ENCODE data around the gene CANX. TPM values are rescaled to one million over a fixed set of nuclear protein-coding genes. Genes with fewer than 3 reads are reported as not detected.
"Not testable (repeated sequence)": the region's sequence is repeated elsewhere in the genome, so short reads cannot be mapped to it uniquely, and the experiment has no call there.

CANX gene
- total RNA-seq, 1 donor from 2014 or later, result 1,435 TPM

DNA sequence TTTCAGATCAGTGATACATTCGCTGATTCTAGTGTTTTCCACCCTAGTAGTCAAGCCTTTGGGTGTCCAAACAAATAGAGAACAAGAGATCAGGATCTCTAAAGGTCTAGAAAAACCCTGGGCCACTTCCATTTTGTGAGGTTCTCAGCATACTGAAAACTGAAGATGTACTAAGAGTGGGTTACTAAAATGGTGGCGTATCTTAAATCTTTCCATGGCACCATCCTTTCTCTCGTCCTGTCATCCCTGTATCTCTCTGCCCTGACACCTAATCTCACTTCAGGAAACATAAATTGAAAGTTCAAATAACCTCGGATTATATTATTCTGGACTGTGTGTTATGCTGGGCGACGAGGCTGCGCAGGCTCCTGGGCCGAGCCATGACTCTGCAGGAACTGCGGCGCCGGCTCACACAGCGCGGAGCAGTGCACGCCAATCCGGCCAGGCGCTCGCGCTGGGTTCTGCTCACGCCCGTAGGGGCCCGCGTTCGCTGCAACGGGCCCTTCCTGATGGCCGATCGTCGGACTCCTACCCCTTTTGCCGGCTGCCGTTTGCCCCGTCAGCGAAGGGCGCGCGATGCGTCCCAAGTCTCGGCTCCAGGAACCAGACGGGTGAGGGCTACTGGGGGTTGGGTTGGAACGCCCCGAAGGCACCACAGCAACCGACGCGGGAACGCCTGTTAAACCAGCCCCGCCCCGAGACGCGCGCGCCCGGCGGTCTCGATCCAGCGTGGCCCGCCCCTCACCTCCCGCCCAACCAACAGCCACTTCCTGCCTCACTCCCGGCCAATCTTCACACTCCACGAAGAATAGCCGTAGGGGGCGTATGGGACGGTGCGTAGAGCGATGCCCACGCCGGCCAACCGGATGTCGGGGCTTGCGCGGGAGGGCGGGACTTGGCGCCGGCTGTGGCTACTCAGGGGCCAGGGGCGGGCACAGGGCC, 503 bp upstream of the CANX start:
- peak; percentile 96 for DNase-seq (ENCODE audit: low read depth)

DNA sequence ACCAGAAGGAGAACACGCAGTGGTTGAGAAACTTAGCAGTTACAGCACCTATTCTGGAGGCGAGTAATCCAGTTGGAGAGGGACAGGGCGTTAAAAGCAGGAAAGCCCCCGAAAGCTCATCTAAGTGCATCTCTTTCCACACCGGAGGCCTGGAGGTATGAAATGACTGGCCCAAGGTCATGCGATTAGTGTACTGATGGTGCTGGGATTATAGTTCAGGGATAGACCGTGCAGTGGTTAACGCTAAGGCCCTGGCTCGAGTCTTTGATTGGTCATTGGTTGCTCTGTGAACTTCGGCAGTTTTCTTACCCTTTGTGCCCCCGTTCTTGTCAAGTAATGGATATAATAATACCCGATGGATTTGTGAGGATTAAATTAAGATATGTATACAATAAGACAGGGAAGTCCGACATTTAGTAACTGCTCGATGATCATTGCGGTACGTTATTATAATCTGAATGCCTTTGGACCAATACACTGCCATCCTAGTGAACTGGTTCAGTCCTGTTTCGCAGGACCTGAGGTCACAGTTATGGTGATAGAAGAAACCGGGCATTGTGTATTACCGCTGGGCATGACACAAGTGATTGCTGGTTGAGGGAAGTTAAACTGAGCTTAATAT, 960 bp downstream of the CANX start:
- DNase-seq (ENCODE audit: low read depth), result peak; percentile 54

DNA sequence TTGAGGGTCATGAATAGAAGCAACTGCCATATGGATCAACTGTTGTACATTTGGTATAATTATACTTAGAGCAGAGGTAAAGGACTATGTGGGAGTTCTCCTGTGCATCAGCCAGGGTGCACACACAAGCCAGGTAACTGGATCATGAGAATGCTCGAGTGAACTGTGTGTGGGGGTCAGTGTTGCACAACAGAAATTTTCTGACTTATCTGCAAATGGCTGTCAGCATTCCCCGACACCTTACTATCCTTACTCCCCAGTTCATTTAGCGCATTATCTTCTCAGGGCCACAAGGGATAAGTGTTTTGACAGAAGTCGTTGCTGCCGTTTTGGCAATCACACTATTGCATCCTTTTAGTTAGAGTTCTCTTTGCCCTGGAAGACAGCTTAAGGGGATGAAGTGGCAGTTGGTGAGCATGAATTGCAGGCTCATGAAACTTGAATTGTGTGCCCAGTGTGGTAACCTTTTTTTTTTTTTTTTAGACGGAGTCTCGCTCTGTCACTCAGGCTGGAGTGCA, 1.7 kb downstream of the CANX start:
- DNase-seq (ENCODE audit: low read depth), result peak; percentile 55

DNA sequence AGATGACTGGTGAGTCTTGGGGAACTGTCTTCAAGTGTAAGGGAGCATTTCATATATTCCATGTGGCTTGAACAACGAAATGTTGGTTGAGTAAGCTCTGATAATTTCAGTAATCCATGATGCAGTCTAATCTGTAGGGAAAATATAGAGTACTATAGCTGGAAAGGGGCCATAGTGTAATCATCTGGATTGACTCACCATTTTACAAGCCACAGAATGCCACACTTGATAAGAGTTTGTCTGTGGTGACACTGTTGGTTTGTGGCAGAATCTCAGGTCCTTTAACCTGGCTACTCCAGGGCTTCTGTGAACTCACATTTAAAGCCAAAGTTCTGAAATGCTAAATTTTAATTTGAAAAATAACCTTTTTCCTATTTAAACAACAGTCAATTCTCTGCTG, 17.5 kb downstream of the CANX start:
- DNase-seq (ENCODE audit: low read depth), result no peak

DNA sequence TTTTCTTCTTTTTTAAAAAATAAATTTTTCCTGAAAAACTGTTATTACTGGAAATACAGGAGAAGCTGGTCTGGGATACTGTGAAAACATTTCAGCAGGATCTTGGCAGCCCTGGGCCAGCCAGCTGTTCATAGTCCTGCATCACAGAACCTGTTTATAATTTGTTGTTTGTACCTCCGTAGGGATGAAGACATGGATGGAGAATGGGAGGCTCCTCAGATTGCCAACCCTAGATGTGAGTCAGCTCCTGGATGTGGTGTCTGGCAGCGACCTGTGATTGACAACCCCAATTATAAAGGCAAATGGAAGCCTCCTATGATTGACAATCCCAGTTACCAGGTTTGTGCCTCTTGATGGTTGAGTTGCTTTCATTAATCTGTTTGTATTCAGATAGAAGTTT, 21.5 kb downstream of the CANX start:
- no peak for DNase-seq (ENCODE audit: low read depth)

DNA sequence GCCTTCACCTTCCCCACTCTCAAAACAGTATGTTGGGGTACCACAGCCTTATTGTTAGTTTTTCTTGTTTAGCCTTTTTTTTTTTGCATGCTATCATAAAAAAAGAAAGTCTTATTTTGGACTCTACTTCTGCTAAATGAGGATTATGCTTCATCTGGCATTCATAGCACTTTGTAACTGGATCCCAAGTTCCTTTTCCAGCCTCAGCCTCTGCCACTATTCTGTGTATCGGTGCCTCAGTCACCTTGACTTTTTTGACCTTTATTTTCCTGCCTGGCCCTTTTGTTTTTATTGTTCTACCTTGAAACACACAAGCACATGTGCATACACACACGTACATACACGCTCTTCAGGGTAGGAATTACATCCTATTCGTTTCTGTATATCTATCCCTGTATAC, 25.4 kb downstream of the CANX start:
- DNase-seq (ENCODE audit: low read depth), result no peak

DNA sequence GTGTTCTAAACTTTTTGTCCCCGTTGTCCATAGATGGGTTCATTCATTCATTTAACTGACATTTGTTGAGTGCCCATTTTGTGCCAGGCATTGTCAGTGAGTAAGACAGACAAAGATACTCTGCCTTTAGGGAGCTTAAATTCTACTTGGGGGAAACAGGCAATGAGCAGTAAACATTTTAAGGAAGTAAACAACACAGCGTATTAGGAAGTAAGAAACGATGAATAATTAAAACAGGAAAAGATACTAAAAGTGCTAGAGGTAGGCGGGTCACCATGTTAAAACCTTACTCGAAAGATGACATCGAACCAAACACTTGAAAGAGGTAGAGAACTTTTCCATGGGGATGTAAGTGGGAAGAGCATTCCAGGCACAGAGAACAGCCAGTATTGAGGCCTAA, 28.3 kb downstream of the CANX start:
- DNase-seq (ENCODE audit: low read depth), result no peak

DNA sequence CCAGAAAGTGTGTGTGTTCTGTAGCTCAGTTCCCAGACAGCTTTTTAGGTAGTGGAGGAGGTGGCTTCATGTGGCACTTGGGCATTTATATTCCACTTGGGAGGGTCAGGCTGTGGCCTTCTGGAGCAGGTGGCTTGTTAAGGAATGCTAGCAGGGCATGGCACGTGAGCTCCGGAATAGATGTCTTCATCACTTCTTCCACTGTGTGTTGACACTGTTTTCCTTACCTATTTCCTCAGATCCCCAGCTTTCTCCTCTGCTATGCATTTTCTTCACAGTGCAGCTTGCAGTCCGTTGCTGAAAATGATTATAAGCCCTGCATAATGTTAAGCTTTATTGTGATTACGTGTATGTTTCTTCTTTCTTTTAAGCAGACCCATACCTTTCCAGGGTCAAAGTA, 30.5 kb downstream of the CANX start:
- no peak for DNase-seq (ENCODE audit: low read depth)

DNA sequence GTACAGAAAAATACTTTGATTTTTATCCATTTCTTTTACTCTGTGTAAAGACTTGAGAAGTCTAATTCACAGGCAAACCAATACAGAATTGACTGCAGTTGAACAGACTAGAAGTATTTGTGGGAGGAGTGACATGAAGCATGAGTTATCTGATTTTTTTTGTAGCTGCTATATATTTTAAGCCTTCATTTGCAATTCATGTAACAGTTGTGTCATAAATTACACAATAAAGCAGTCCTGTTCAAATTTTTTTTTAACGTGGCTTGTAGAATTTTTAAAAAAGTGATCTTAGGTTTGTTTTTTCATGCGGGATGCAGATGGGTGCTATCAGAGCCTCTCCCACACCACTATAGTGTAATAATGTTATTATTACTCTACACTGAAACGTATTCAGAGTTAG, 31.0 kb downstream of the CANX start:
- DNase-seq (ENCODE audit: low read depth), result no peak

DNA sequence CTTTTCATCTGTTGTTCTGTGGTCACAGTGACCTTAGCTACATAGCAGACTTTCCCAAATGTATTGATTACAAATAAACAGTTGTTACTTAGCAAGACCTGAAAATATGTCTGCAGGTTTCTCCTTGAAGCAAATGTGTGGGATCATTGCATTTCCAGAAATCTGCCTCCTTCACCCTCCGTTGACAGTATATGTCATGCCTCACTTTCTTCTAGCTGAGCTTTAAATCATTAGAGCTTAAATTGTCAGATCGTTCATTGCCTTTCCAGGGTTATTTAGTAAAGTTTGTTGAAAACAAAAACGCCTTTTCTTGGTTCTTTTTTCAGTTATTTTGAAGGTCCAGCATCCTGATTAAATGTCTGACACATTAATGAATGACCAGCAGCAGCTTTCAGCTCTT, 31.6 kb downstream of the CANX start:
- no peak for DNase-seq (ENCODE audit: low read depth)

DNA sequence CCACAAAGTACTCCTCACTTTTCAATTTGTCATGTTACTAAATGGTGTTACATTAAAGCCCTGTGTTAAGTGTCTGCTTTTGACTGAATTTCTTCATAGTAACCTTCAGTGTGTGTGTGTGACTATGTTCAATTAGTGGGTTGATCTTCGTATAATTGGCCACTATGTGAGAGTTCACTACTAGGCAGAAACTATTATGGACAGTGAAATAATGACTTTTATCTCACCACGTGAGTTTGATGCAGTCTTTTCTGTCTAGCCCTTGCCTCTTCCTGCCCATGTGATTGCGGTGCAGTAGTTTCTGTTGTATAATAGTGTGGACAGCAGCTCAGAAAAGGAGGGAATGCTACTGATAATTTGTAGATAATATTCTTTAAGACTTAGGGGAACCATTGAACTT, 32.1 kb downstream of the CANX start:
- no peak for DNase-seq (ENCODE audit: low read depth)

DNA sequence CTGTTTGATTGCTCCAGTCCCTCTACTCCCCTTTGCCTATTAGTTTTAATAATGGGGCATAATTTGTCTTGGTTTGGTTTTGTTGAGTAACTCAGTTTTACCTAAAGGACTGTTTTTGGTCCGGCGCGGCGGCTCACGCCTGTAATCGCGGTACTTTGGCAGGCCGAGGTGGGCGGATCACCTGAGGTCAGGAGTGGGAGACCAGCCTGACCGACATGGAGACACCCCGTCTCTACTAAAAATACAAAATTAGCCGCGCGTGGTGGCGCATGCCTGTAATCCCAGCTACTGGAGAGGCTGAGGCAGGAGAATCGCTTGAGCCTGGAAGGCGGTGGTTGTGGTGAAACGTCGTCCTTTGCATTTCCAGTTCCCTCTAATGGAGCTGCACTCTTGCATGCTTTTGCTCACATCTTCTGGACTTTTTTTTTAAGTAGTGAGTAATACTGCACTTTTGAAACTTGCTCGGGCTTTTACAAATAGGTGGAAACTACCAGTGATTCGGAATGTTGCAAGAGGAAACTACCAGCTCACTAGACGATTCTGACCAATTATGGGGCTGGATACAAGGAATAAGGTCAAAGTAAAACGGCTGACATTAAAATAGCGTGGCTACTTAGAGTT, 33.1 kb downstream of the CANX start:
- DNase-seq (ENCODE audit: low read depth), result peak; percentile 92

DNA sequence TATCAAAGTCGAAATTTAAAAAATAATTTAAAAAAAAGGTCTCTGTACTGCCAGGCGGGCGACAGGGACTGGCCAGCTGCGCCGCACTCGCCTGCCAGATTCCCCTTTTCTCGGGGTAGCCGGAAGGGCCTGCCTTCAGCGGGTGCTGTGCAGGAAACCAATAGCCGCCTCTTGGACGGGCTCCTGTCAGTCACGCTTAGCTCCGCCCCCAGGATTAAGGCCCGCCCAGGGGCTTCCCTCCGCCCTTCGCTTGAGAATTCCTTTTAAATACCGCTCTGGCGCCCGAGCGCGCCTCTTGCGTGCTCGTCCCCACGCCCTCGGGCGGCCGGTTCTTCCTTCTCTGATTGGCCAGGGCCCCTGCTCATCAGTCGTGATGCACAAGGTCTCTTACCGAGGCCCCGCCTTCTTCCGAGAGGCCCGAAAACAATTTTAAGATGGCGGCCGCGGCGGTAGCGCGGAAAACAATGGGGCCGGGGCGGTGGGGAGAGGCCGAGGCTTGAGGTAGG, 33.7 kb downstream of the CANX start, which contains the start of gene MAML1:
Gene MAML1 (plus strand): TSS at position 411 of the 506 bp plus-strand sequence. CDS start 291 bp downstream, outside the sequence.
- peak; percentile 99 for DNase-seq (ENCODE audit: low read depth)

DNA sequence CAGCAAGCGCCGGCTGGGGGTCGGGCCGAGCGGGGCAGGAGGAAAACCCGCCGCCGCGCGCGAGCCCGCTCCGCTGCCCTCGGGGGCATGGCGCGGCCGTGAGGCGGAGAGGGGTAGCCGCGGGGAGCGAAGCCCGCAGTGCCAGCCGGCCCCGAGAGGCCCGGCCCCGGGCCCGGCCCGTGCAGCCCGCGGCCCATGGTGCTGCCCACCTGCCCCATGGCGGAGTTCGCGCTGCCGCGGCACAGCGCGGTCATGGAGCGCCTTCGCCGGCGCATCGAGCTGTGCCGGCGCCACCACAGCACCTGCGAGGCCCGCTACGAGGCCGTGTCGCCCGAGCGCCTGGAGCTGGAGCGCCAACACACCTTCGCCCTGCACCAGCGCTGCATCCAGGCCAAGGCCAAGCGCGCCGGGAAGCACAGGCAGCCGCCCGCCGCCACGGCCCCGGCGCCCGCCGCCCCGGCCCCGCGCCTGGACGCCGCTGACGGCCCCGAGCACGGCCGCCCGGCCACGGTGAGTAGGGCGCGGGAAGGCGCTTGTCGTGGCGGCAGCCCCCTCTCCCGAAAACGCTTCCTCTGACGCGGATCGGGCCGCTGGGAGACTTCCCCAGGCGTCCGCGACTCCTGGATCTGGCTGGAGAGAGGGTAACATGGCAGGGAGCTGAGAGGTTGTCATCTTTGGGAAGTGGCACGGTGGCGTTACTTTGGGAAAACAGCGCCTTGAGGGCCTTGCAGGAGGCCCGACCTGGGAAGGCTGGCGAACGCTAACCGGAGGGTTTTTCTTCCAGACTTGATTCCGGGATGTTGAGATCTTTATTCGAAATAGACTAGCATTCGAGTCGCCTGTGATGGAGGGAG, 34.4 kb downstream of the CANX start:
- no peak for DNase-seq (ENCODE audit: low read depth)

DNA sequence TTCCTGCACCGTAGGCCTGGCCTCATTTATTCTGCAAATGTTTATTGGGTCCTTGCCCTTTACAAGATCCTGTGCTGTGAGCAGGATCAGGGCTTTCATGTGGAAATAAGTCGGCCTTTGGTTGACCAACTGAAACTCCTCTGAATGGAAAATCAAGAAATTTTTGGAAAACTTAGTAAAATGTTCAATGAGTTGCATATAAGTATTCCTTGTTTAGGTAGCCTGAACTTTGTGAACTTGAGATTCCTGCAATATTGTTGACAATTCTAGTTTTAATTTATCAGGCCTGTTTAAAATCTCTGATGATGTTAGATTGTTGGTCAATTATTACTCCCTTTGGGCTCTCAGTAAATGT, 35.0 kb downstream of the CANX start:
- peak; percentile 41 for DNase-seq (ENCODE audit: low read depth)

DNA sequence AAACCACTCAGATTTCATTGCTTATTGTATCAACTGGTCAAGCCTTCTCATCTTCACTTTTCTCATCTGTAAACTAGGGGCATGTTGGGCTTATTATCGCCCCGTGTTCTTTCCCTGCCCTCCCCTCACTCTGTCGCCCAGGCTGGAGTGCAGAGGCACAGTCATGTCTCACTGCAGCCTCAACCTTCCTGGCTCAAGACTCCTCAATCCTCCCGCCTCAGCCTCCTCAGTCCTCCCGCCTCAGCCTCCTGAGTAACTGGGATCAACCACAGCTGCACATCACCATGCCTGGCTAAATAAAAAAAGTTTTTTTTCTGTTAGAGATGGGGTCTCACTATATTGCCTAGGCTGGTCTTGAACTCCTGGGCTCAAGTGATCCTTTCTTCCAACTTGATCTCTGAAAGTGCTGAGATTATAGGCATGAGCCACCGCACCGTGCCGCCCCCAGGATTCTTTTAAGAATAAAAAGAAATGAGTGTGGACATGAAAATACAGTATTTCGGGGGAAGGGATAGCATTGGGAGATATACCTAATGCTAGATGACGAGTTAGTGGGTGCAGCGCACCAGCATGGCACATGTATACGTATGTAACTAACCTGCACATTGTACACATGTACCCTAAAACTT, 35.9 kb downstream of the CANX start:
- no peak for DNase-seq (ENCODE audit: low read depth)

DNA sequence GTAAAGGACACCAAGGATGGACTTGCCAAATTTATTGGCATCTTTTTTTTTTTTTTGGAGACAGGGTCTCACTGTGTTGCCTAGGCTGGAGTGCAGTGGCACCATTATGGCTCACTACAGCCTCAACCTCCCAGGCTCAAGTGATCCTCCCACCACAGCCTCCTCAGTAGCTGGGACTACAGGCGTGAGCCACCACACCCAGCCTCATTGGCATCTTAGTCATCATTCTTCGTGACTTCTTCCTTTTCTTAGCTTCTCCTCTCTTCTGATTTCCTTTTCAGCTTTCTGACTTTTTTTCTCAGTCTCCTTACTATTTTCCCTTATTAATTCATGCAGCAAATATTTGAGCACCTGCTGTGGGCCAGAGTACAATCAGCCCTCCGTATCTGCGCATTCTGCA, 40.0 kb downstream of the CANX start:
- no peak for DNase-seq (ENCODE audit: low read depth)

DNA sequence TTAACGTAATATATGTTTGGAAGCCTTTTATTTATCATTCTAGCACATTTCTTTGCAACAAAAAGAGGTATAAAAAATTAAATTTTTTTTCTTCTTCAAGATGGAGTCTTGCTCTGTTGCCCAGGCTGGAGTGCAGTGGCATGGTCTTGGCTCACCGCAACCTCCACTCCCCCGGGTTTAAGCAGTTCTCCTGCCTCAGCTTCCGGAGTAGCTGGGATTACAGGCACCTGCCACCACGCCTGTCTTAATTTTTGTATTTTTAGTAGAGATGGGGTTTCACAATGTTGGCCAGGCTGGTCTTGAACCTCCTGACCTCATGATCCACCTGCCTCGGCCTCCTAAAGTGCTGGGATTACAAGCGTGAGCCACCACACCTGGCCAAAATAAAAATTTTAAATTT, 45.3 kb downstream of the CANX start:
- not testable (repeated sequence) for DNase-seq (ENCODE audit: low read depth)

DNA sequence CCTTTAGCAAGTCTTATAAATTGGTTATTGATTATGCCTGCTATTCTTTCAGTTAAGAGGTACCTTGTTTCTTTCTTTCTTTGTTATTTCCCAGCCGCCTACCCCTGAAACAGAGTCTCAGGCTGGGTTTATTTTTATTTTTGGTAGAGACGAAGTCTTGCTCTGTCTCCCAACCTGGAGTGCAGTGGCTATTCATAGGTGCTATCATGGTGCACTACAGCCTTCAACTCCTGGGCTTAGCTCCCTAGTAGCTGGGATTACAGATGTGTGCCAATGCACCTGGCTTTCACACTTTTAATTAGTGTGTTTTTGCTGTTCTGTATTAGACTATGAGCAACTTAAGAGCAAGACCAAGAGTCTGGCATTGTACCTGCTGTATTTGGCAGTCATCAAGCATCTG, 48.1 kb downstream of the CANX start:
- DNase-seq (ENCODE audit: low read depth), result no peak

DNA sequence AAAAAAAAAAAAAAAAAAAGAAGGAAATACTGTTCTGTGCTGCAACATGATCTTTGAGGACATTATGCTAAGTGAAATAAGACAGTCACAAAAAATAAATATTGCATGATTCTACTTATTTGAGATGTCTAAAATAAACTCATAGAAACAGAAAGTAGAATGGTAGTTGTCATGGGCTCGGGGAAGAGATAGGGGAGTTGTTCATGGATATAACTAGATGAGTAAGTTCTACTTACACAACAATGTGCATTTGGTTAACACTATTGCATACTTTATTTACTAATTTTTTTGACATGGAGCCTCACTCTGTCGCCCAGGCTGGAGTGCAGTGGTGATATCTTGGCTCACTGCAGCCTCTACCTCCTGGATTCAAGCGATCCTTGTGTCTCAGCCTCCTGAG, 49.0 kb downstream of the CANX start:
- no peak for DNase-seq (ENCODE audit: low read depth)
